ENCODE results near the gene SRBD1. TPM values are rescaled to one million over a fixed set of nuclear protein-coding genes. Genes with fewer than 3 reads are reported as not detected.

Gene SRBD1
- total and polyA plus RNA-seq, 2 experiments from 2014 or later = 27.4 to 46.3 TPM

GRCh38 chr2:45605116-45605515, 6.0 kb downstream of the SRBD1 start:
- H3K36me3 ChIP-seq (ENCODE audit: insufficient read depth) = peaks cover 15% of the 10 kb centered on the region; the same call in 1 of the 2 replicates
- DNase-seq (ENCODE audit: low spot score) (no peak), ATAC-seq (no peak)
- H3K27ac ChIP-seq (ENCODE audit: low read depth) = no peak overlapping the region
- no peaks in the 10 kb centered on the region for H3K27me3 ChIP-seq (ENCODE audit: insufficient read depth)
- H3K27me3 Mint-ChIP-seq (ENCODE audit: insufficient read depth, low read depth, poor library complexity) = peaks cover 4% of the 10 kb centered on the region
- H3K4me3 Mint-ChIP-seq = no peak overlapping the region
- H3K4me1 ChIP-seq (ENCODE audit: insufficient read depth) = no peaks in the 10 kb centered on the region
- peaks cover 44% of the 10 kb centered on the region for H3K79me2 ChIP-seq (replicated peaks; ENCODE audit: insufficient read depth)
- peaks cover 32% of the 10 kb centered on the region for H3K36me3 Mint-ChIP-seq (ENCODE audit: low read depth)
- no peaks in the 10 kb centered on the region for H3K9me3 Mint-ChIP-seq
- H3K4me3 ChIP-seq = no peak overlapping the region
- no peak for TF ChIP-seq JUNB (IDR thresholded peaks at IDR 0.05; ENCODE audit: unreplicated experiment)
- no peak for TF ChIP-seq ZNF331 (CRISPR knock-in tag; IDR thresholded peaks at IDR 0.05; ENCODE audit: low read depth)
- no peak for TF ChIP-seq POLR2AphosphoS5 (IDR thresholded peaks at IDR 0.05; ENCODE audit: low read depth)
- TF ChIP-seq CREB1 (CRISPR knock-in tag; IDR thresholded peaks at IDR 0.05; ENCODE audit: low read depth) = no peak
- TF ChIP-seq NANOG (IDR thresholded peaks at IDR 0.05; ENCODE audit: borderline replicate concordance) = no peak
- no peak for TF ChIP-seq REST (IDR thresholded peaks at IDR 0.05; ENCODE audit: unreplicated experiment)
- no peak for TF ChIP-seq STAT1 (IDR thresholded peaks at IDR 0.05; ENCODE audit: unreplicated experiment)
- no peak for TF ChIP-seq ETS1 (IDR thresholded peaks at IDR 0.05)
- TF ChIP-seq ZNF462 (CRISPR knock-in tag; IDR thresholded peaks at IDR 0.05) = no peak
- TF ChIP-seq CTCF (conservative IDR thresholded peaks at IDR 0.05; ENCODE audit: low read depth in 2 of 2) = no peak
- TF ChIP-seq EZH2phosphoT487 (IDR thresholded peaks at IDR 0.05; ENCODE audit: unreplicated experiment) = no peak
- TF ChIP-seq ZNF114 (CRISPR knock-in tag; IDR thresholded peaks at IDR 0.05) = no peak
- no peak for TF ChIP-seq EZH2 (IDR thresholded peaks at IDR 0.05; ENCODE audit: low read depth, unreplicated experiment)
- H4K20me1 ChIP-seq (replicated peaks; ENCODE audit: insufficient read depth) = no peaks in the 10 kb centered on the region
- no peaks in the 10 kb centered on the region for H3K9me2 ChIP-seq (ENCODE audit: insufficient read depth)
- H3F3A ChIP-seq (replicated peaks; ENCODE audit: low read depth) = no peaks in the 10 kb centered on the region
- no peak overlapping the region for H3K4me2 ChIP-seq
- H2AFZ ChIP-seq = no peak overlapping the region
- peaks cover 18% of the 10 kb centered on the region for H3K4me1 Mint-ChIP-seq
- H3K27ac Mint-ChIP-seq = no peak overlapping the region
